Keratinocyte (primary cell): Measurements from ENCODE around the gene SORT1. TPM values are rescaled to one million over a fixed set of nuclear protein-coding genes. Genes with fewer than 3 reads are reported as not detected.

ENCODE experiments used
- DNase-seq: peaks from one replicate; pipeline ENCODE4 v3.0.0-alpha.2; 2011; ENCODE audit warnings: low read depth, missing footprints, low spot score
- FAIRE-seq: peaks from 2 replicates; lab custom pipeline; 2011; peaks lifted over from hg19 to GRCh38; lab: Jason Lieb, UNC
- H2AFZ ChIP-seq: 2 replicates; pipeline ENCODE4 v1.6.0; 2012; ENCODE audit warnings: low read length, control low read depth, inconsistent platforms; ENCODE audit not compliant: control insufficient read depth
- H3K27ac ChIP-seq: 2 replicates; pipeline ENCODE4 v1.5.1; 2011; ENCODE audit warnings: low read length; ENCODE audit not compliant: control insufficient read depth, insufficient read depth
- H3K27me3 ChIP-seq: 3 replicates; pipeline ENCODE4 v1.6.0; 2011; ENCODE audit warnings: low read length; ENCODE audit not compliant: control insufficient read depth, insufficient read depth; ENCODE audit errors: extremely low read depth
- H3K36me3 ChIP-seq, 2 experiments: 2 replicates in 1 of 2; 3 replicates in 1 of 2; pipeline ENCODE4 v1.5.1; 2011; ENCODE audit warnings: low read length in 2 of 2, mild to moderate bottlenecking in 1 of 2; ENCODE audit not compliant: control insufficient read depth in 2 of 2, insufficient read depth in 2 of 2; ENCODE audit errors: extremely low read depth in 1 of 2
- H3K4me1 ChIP-seq: 3 replicates; pipeline ENCODE4 v1.5.1; 2011; ENCODE audit warnings: low read length; ENCODE audit not compliant: control insufficient read depth, insufficient read depth; ENCODE audit errors: extremely low read depth
- H3K4me2 ChIP-seq: 3 replicates; pipeline ENCODE4 v1.6.0; 2011; ENCODE audit warnings: low read depth, low read length; ENCODE audit not compliant: control insufficient read depth, insufficient read depth; ENCODE audit errors: extremely low read depth
- H3K4me3 ChIP-seq, 3 experiments: fragments of 200-600 bp in 1 of 3; sonication (generic) in 1 of 3; 2 replicates in 2 of 3; 3 replicates in 1 of 3; pipeline ENCODE4 v1.5.1; 2011 to 2016; ENCODE audit warnings: low read length in 3 of 3, mild to moderate bottlenecking in 3 of 3, control low read depth in 2 of 3, inconsistent platforms in 1 of 3, low read depth in 1 of 3, mixed read lengths in 1 of 3, mixed run types in 1 of 3, moderate library complexity in 1 of 3; ENCODE audit not compliant: control insufficient read depth in 2 of 3, insufficient read depth in 2 of 3; ENCODE audit errors: extremely low read depth in 1 of 3
- H3K79me2 ChIP-seq: 2 replicates; pipeline ENCODE4 v1.6.0; 2012; ENCODE audit warnings: low read length; ENCODE audit not compliant: control insufficient read depth, insufficient read depth
- H3K9ac ChIP-seq: 3 replicates; pipeline ENCODE4 v1.6.0; 2011; ENCODE audit warnings: low read length; ENCODE audit not compliant: control insufficient read depth, insufficient read depth; ENCODE audit errors: extremely low read depth
- H3K9me1 ChIP-seq: 3 replicates; pipeline ENCODE4 v1.6.0; 2011; ENCODE audit warnings: low read length; ENCODE audit not compliant: control insufficient read depth, insufficient read depth; ENCODE audit errors: extremely low read depth
- H3K9me3 ChIP-seq: 2 replicates; pipeline ENCODE4 v1.5.1; 2012; ENCODE audit warnings: low read depth, low read length; ENCODE audit not compliant: control insufficient read depth
- H4K20me1 ChIP-seq: 3 replicates; pipeline ENCODE4 v1.6.0; 2011; ENCODE audit warnings: low read length; ENCODE audit not compliant: control insufficient read depth, insufficient read depth; ENCODE audit errors: extremely low read depth
- CTCF ChIP-seq, 3 experiments: IDR thresholded peaks in 1 of 3; conservative IDR thresholded peaks in 1 of 3; optimal IDR thresholded peaks in 1 of 3; 2 replicates in 2 of 3; 3 replicates in 1 of 3; pipeline versions ENCODE3 to v1.5.1; 2011; ENCODE audit warnings: low read length in 3 of 3, mild to moderate bottlenecking in 3 of 3, moderate library complexity in 2 of 3, control low read depth in 1 of 3, inconsistent platforms in 1 of 3; ENCODE audit not compliant: insufficient read depth in 2 of 3; ENCODE audit errors: extremely low read depth in 1 of 3
- EZH2 ChIP-seq: IDR thresholded peaks from one replicate; pipeline ENCODE4 v1.6.1; 2012; ENCODE audit warnings: inconsistent platforms, mild to moderate bottlenecking, low read length, moderate library complexity
- dilution Hi-C: fragments of 300-500 bp; cut with MboI; formaldehyde crosslinking; loops from one replicate; pipeline ENCODE4 v1.7.0; 2020; ENCODE audit warnings: low sequenced_read_pairs; ENCODE audit not compliant: extremely low pct_ligation_motif_present
- polyA plus RNA-seq, 5 experiments: library from polyadenylated mRNA; depleted of rRNA in 3 of 5; stranded (reverse) in 3 of 5; stranded (forward) in 1 of 5; unstranded in 1 of 5; fragments of >200 nt; gene quantifications; 1 replicate in 1 of 5; 2 replicates in 3 of 5; 3 replicates in 1 of 5; pipeline versions ENCODE4 v1.2.1 to v1.2.3, GENCODE V29; 2011 to 2012; ENCODE audit warnings: missing spikeins in 2 of 5, low read depth in 1 of 5, low replicate concordance in 1 of 5

The SORT1 gene
- polyA plus RNA-seq, 1 donor (not counting 4 experiments of a cell fraction or from before 2014, with no cell fraction given) = 1.6 TPM

- dilution Hi-C loops = no loop called here
- Histone ChIP-seq H3K36me3 (peaks cover 15 to 22% of the 10 kb centered on the region in 2 experiments), H3K4me1 (peaks cover 35% of the 10 kb centered on the region), H3K27ac (no peak overlapping the region), H3K4me3 (no peak overlapping the region), H4K20me1 (no peaks in the 10 kb centered on the region), H3K9ac (no peak overlapping the region), H3K9me1 (peaks cover under 1% of the 10 kb centered on the region), H3K27me3 (no peaks in the 10 kb centered on the region), H3K79me2 (peaks cover 3% of the 10 kb centered on the region), H2AFZ (no peak overlapping the region), H3K9me3 (no peaks in the 10 kb centered on the region), H3K4me2 (no peak overlapping the region)
- no peak for FAIRE-seq
- no peak for TF ChIP-seq EZH2
- TF ChIP-seq CTCF (optimal IDR thresholded peaks at IDR 0.05 in 1 of 3, IDR thresholded peaks at IDR 0.05 in 1 of 3, conservative IDR thresholded peaks at IDR 0.05 in 1 of 3; ENCODE audit: extremely low read depth in 1 of 3, insufficient read depth in 2 of 3, low read length in 3 of 3) = no peak
- no peak for DNase-seq
These were observed 136.7 kb downstream of the SORT1 start for GRCh38 chr1:109261006-109261405.

- peaks cover 10% of the 10 kb centered on the region for H3K79me2 ChIP-seq
- H3K4me3 ChIP-seq = no peak overlapping the region
- peaks cover 6% of the 10 kb centered on the region for H3K9me1 ChIP-seq
- no peaks in the 10 kb centered on the region for H4K20me1 ChIP-seq
- no peak overlapping the region for H3K9ac ChIP-seq
- DNase-seq (no peak), FAIRE-seq (no peak)
- H2AFZ ChIP-seq = no peak overlapping the region
- dilution Hi-C loops = no loop called here
- no peaks in the 10 kb centered on the region for H3K27me3 ChIP-seq
- TF ChIP-seq CTCF (optimal IDR thresholded peaks at IDR 0.05 in 1 of 3, IDR thresholded peaks at IDR 0.05 in 1 of 3, conservative IDR thresholded peaks at IDR 0.05 in 1 of 3; ENCODE audit: extremely low read depth in 1 of 3, insufficient read depth in 2 of 3, low read length in 3 of 3) (no peak), EZH2 (no peak)
- no peaks in the 10 kb centered on the region for H3K9me3 ChIP-seq
- H3K27ac ChIP-seq = no peak overlapping the region
- no peak overlapping the region for H3K4me2 ChIP-seq
- peaks cover 9 to 18% of the 10 kb centered on the region in 2 experiments for H3K36me3 ChIP-seq
- peaks cover 45% of the 10 kb centered on the region for H3K4me1 ChIP-seq
These were observed 137.8 kb downstream of the SORT1 start for GRCh38 chr1:109259674-109260557.

Other genes with a start within 250 kb of the SORT1 start
- 198 to 233 TPM (median 203 TPM) in 3 replicates for gene SARS1, start 184.0 kb downstream of the SORT1 start, polyA plus RNA-seq
- gene CELSR2, start 148.4 kb downstream of the SORT1 start, polyA plus RNA-seq = 7.3 to 13.7 TPM (median 12.6 TPM) in 3 replicates
- 2.9 to 10.2 TPM (median 9.4 TPM) in 3 replicates for gene PSRC1, start 114.8 kb downstream of the SORT1 start, polyA plus RNA-seq
- gene MYBPHL, start 90.9 kb downstream of the SORT1 start, polyA plus RNA-seq = 0.68 to 1.1 TPM (median 0.85 TPM) in 3 replicates
- 111 to 150 TPM (median 131 TPM) in 3 replicates for gene PSMA5, start 28.5 kb upstream of the SORT1 start, polyA plus RNA-seq
- gene SYPL2, start 68.6 kb upstream of the SORT1 start, polyA plus RNA-seq = not detected in 3 replicates
- 1.2 to 2.0 TPM (median 1.5 TPM) in 3 replicates for gene ATXN7L2, start 86.0 kb upstream of the SORT1 start, polyA plus RNA-seq
- 4.9 to 7.6 TPM (median 5.0 TPM) in 3 replicates for gene CYB561D1, start 96.2 kb upstream of the SORT1 start, polyA plus RNA-seq
- gene AMIGO1, start 111.8 kb upstream of the SORT1 start, polyA plus RNA-seq = 0.20 to 0.26 TPM (median 0.24 TPM) in 3 replicates
- gene GPR61, start 142.0 kb upstream of the SORT1 start, polyA plus RNA-seq = 0.12 to 0.17 TPM in 2 of 3 replicates, not detected in the other
- gene GNAI3, start 150.7 kb upstream of the SORT1 start, polyA plus RNA-seq = 8.3 to 14.1 TPM (median 10.3 TPM) in 3 replicates
- gene GNAT2, start 221.7 kb upstream of the SORT1 start, polyA plus RNA-seq = 0.17 to 0.23 TPM in 2 of 3 replicates, not detected in the other
- gene AMPD2, start 221.9 kb upstream of the SORT1 start, polyA plus RNA-seq = 17.6 to 23.6 TPM (median 21.4 TPM) in 3 replicates